Mesenchymal stem cell (in vitro differentiated cells and primary cell): Measurements from ENCODE around the gene ZKSCAN3.

Experiments used
- DNase-seq: peaks from one replicate; pipeline ENCODE4 v3.0.0-alpha.2; 2013
- H2AFZ ChIP-seq: one replicate; pipeline ENCODE4 v1.6.1; 2013; ENCODE audit warnings: low read depth, mild to moderate bottlenecking, control low read depth, inconsistent platforms, low read length, moderate library complexity
- H2AK5ac ChIP-seq: 2 replicates; pipeline ENCODE4 v1.6.1; 2013; ENCODE audit warnings: low read length, moderate library complexity, mild to moderate bottlenecking, inconsistent platforms; ENCODE audit not compliant: severe bottlenecking
- H2BK120ac ChIP-seq: one replicate; pipeline ENCODE4 v1.6.1; 2013; ENCODE audit warnings: low read depth, mild to moderate bottlenecking, inconsistent platforms, low read length, moderate library complexity
- H2BK12ac ChIP-seq, 2 experiments: one replicate each; pipeline ENCODE4 v1.6.1; 2013; ENCODE audit warnings: inconsistent platforms in 2 of 2, low read length in 2 of 2, mild to moderate bottlenecking in 2 of 2, moderate library complexity in 2 of 2, control low read depth in 1 of 2
- H2BK15ac ChIP-seq: one replicate; pipeline ENCODE4 v1.6.1; 2013; ENCODE audit warnings: mild to moderate bottlenecking, low read depth, inconsistent platforms; ENCODE audit not compliant: poor library complexity, severe bottlenecking
- H2BK5ac ChIP-seq: 2 replicates; pipeline ENCODE4 v1.6.1; 2013; ENCODE audit warnings: low read depth, mild to moderate bottlenecking, low read length, control low read depth, inconsistent platforms; ENCODE audit not compliant: poor library complexity, severe bottlenecking
- H3K14ac ChIP-seq, 2 experiments: one replicate each; pipeline ENCODE4 v1.6.1; 2013; ENCODE audit warnings: inconsistent platforms in 2 of 2, low read length in 2 of 2, control low read depth in 1 of 2, mild to moderate bottlenecking in 1 of 2, moderate library complexity in 1 of 2
- H3K18ac ChIP-seq, 2 experiments: one replicate each; pipeline ENCODE4 v1.6.1; 2013; ENCODE audit warnings: inconsistent platforms in 2 of 2, low read length in 2 of 2, control low read depth in 1 of 2, low read depth in 1 of 2, mild to moderate bottlenecking in 1 of 2
- H3K23ac ChIP-seq, 2 experiments: one replicate each; pipeline ENCODE4 v1.6.1; 2013; ENCODE audit warnings: inconsistent platforms in 2 of 2, low read length in 2 of 2, mild to moderate bottlenecking in 2 of 2, moderate library complexity in 2 of 2, control low read depth in 1 of 2
- H3K27ac ChIP-seq: 2 replicates; pipeline ENCODE4 v1.5.1; 2013; ENCODE audit warnings: mild to moderate bottlenecking, moderate library complexity, low read length, control low read depth, inconsistent platforms; ENCODE audit not compliant: poor library complexity, severe bottlenecking
- H3K27me3 ChIP-seq, 2 experiments: 2 replicates each; pipeline versions ENCODE4 v1.6.1 to v1.7.0; 2013; ENCODE audit warnings: low read length in 2 of 2, mild to moderate bottlenecking in 2 of 2, moderate library complexity in 2 of 2, control low read depth in 1 of 2, inconsistent platforms in 1 of 2; ENCODE audit not compliant: control insufficient read depth in 1 of 2, insufficient read depth in 1 of 2
- H3K36me3 ChIP-seq, 2 experiments: 2 replicates each; pipeline versions ENCODE4 v1.6.1 to v1.7.0; 2013; ENCODE audit warnings: low read length in 2 of 2, control low read depth in 1 of 2, inconsistent platforms in 1 of 2, low read depth in 1 of 2, mild to moderate bottlenecking in 1 of 2; ENCODE audit not compliant: insufficient read depth in 2 of 2, control insufficient read depth in 1 of 2
- H3K4ac ChIP-seq, 2 experiments: one replicate each; pipeline ENCODE4 v1.6.1; 2013; ENCODE audit warnings: inconsistent platforms in 2 of 2, low read length in 2 of 2, mild to moderate bottlenecking in 2 of 2, moderate library complexity in 2 of 2, control low read depth in 1 of 2, low read depth in 1 of 2
- H3K4me1 ChIP-seq: 2 replicates; pipeline ENCODE4 v1.6.1; 2013; ENCODE audit warnings: low read depth, low read length, control low read depth; ENCODE audit not compliant: control insufficient read depth, insufficient read depth
- H3K4me2 ChIP-seq: 2 replicates; pipeline ENCODE4 v1.6.1; 2013; ENCODE audit warnings: low read length, mild to moderate bottlenecking, inconsistent platforms; ENCODE audit not compliant: poor library complexity, severe bottlenecking
- H3K4me3 ChIP-seq, 2 experiments: 2 replicates each; pipeline versions ENCODE4 v1.5.1 to v1.7.0; 2013; ENCODE audit warnings: low read length in 2 of 2, mild to moderate bottlenecking in 2 of 2, control low read depth in 1 of 2, low read depth in 1 of 2; ENCODE audit not compliant: insufficient read depth in 1 of 2
- H3K79me1 ChIP-seq: replicated peaks from 2 replicates; pipeline ENCODE4 v1.6.1; 2013; ENCODE audit warnings: mild to moderate bottlenecking, control low read depth, low read length, inconsistent platforms; ENCODE audit not compliant: poor library complexity, severe bottlenecking
- H3K9ac ChIP-seq: 2 replicates; pipeline ENCODE4 v1.7.0; 2013; ENCODE audit warnings: mild to moderate bottlenecking, low read length, moderate library complexity
- H3K9me3 ChIP-seq: 2 replicates; pipeline ENCODE4 v1.7.0; 2013; ENCODE audit warnings: mild to moderate bottlenecking, low read length; ENCODE audit not compliant: control insufficient read depth
- H4K8ac ChIP-seq: one replicate; pipeline ENCODE4 v1.6.1; 2013; ENCODE audit warnings: inconsistent platforms, mild to moderate bottlenecking, low read length, moderate library complexity
- H4K91ac ChIP-seq: one replicate; pipeline ENCODE4 v1.6.1; 2013; ENCODE audit warnings: mild to moderate bottlenecking, low read length, inconsistent platforms
- WGBS: methylation state at CpG from one replicate; pipeline ENCODE4 v1.1.7; 2013; ENCODE audit warnings: mixed read lengths; 5-methylcytosine and 5-hydroxymethylcytosine counted together

The ZKSCAN3 gene

GRCh38 chr6:28336284-28337120, 13.2 kb upstream of the ZKSCAN3 start:
- H3K27me3 ChIP-seq, result no peaks in the 10 kb centered on the region
- peak overlapping the region in 1 of 2 experiments; percentile 77 for H3K4ac ChIP-seq
- no peak overlapping the region for H2BK120ac ChIP-seq
- peak overlapping the region; percentile 42 for H2AK5ac ChIP-seq
- no peak overlapping the region for H3K14ac ChIP-seq
- H3K18ac ChIP-seq, result peak overlapping the region; percentile 79 to 91
- H3K27ac ChIP-seq, result peak overlapping the region; percentile 99
- H3K4me3 ChIP-seq, result peak overlapping the region; percentile 74 to 92
- peaks cover 2% of the 10 kb centered on the region for H3K79me1 ChIP-seq
- H3K36me3 ChIP-seq, result no peaks in the 10 kb centered on the region
- no peaks in the 10 kb centered on the region for H3K9me3 ChIP-seq
- WGBS, result 8% methylated on average over 21 of the region's 24 CpGs
- H2BK5ac ChIP-seq, result peak overlapping the region; percentile 96
- peaks cover 3% of the 10 kb centered on the region for H3K4me1 ChIP-seq
- H4K8ac ChIP-seq, result peak overlapping the region; percentile 70
- peak overlapping the region; percentile 61 for H2AFZ ChIP-seq
- H2BK12ac ChIP-seq, result no peak overlapping the region
- peak overlapping the region; percentile 97 for H2BK15ac ChIP-seq
- no peak overlapping the region for H4K91ac ChIP-seq
- DNase-seq, result peak; percentile 78
- H3K4me2 ChIP-seq, result peak overlapping the region; percentile 98
- H3K23ac ChIP-seq, result peak overlapping the region in 1 of 2 experiments; percentile 72
- peak overlapping the region; percentile 94 for H3K9ac ChIP-seq

GRCh38 chr6:28337121-28337520, 12.6 kb upstream of the ZKSCAN3 start:
- Histone ChIP-seq H2AK5ac (no peak overlapping the region), H3K9me3 (no peaks in the 10 kb centered on the region), H3K79me1 (peaks cover 2% of the 10 kb centered on the region), H3K18ac (no peak overlapping the region), H3K4me2 (no peak overlapping the region), H4K8ac (no peak overlapping the region), H2BK12ac (no peak overlapping the region), H3K4me1 (peaks cover 3% of the 10 kb centered on the region), H3K23ac (no peak overlapping the region), H3K27ac (no peak overlapping the region), H3K14ac (no peak overlapping the region), H2AFZ (no peak overlapping the region), H2BK15ac (no peak overlapping the region), H3K27me3 (no peaks in the 10 kb centered on the region), H3K36me3 (no peaks in the 10 kb centered on the region), H3K4ac (no peak overlapping the region), H2BK5ac (no peak overlapping the region), H3K9ac (peak overlapping the region; percentile 94), H3K4me3 (peak overlapping the region in 1 of 2 experiments; percentile 92), H4K91ac (no peak overlapping the region), H2BK120ac (no peak overlapping the region)
- DNase-seq, result peak; percentile 6

GRCh38 chr6:28340310-28341095, 9.2 kb upstream of the ZKSCAN3 start:
- H3K14ac ChIP-seq, result no peak overlapping the region
- H3K4ac ChIP-seq, result no peak overlapping the region
- H4K91ac ChIP-seq, result no peak overlapping the region
- no peak overlapping the region for H3K9ac ChIP-seq
- H3K27ac ChIP-seq, result no peak overlapping the region
- peaks cover 2% of the 10 kb centered on the region for H3K79me1 ChIP-seq
- DNase-seq, result no peak
- no peak overlapping the region for H2AFZ ChIP-seq
- no peak overlapping the region for H3K23ac ChIP-seq
- H3K36me3 ChIP-seq, result no peaks in the 10 kb centered on the region
- H3K4me3 ChIP-seq, result no peak overlapping the region
- no peak overlapping the region for H2AK5ac ChIP-seq
- H3K27me3 ChIP-seq, result peaks cover 5% of the 10 kb centered on the region in 2 experiments
- no peaks in the 10 kb centered on the region for H3K9me3 ChIP-seq
- H3K18ac ChIP-seq, result no peak overlapping the region
- no peak overlapping the region for H4K8ac ChIP-seq
- no peak overlapping the region for H2BK120ac ChIP-seq
- H2BK12ac ChIP-seq, result no peak overlapping the region
- H3K4me2 ChIP-seq, result no peak overlapping the region
- no peak overlapping the region for H2BK5ac ChIP-seq
- WGBS, result no CpG with 5 or more reads among the region's 1 CpG
- no peak overlapping the region for H2BK15ac ChIP-seq
- H3K4me1 ChIP-seq, result no peaks in the 10 kb centered on the region
